Measurements from ENCODE around the gene CCDC85A.

The CCDC85A gene

DNA sequence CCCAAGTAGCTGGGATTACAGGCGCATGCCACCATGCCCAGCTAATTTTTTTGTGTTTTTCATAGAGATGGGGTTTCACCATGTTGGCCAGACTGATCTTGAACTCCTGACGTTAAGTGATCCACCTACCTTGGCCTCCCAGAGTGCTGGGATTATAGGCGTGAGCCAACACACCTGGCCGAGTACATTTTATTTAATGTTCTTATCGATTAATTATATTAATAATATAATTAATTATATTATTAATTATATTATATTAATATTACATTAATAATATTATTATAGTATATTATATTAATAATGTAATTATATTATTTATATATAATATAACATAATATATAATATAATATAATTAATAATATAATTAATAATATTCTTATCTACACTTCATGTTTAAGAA lies 101.4 kb downstream of the CCDC85A start:
- FAIRE-seq, result no peak
- no peak for DNase-seq (ENCODE audit: insufficient read length, low spot score)
- no peak for TF ChIP-seq POLR2A (IDR thresholded peaks at IDR 0.05; ENCODE audit: low read depth, low read length)

DNA sequence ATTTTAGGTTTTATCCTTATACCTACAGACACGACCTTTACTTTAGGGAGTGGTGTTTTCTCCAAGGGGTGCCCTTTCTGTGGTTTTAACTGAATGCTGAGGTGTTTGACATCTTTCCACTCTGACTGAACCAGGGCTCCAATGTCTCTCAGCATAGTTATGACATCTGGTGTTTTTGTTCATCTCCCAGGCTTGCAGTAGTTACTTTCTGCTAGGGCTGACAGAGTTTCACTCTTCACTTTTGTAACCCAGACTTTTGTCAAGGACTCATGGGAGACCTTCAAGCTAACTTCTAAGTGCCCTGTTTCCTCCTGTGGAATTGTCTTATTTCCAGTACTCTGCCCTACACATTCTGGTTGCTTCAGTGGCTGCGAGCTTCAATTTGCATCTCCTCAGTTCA lies 103.1 kb downstream of the CCDC85A start:
- DNase-seq (ENCODE audit: insufficient read length, low spot score) (no peak), FAIRE-seq (no peak)
- no peak for TF ChIP-seq POLR2A (IDR thresholded peaks at IDR 0.05; ENCODE audit: low read depth, low read length)

DNA sequence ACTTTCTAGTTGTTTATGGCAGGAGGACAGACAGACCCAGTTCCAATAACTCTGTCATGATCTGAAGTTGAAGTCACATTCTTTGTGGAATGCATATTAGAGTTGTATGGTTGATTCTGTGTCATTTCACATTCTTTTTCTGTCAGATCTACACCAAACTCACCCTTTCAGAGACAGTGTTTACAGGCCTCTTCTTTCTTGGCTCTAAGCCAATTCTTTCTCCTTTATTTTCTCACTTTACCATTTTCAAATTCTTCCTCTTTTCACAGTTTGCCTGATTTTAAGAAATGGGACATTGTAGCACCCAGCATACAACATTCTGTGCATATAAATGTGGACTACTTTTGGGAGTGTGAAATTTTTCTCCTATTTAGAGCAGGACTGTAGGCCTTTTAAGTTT lies 103.7 kb downstream of the CCDC85A start:
- FAIRE-seq (no peak), DNase-seq (ENCODE audit: insufficient read length, low spot score) (no peak)
- TF ChIP-seq POLR2A (IDR thresholded peaks at IDR 0.05; ENCODE audit: low read depth, low read length), result no peak

DNA sequence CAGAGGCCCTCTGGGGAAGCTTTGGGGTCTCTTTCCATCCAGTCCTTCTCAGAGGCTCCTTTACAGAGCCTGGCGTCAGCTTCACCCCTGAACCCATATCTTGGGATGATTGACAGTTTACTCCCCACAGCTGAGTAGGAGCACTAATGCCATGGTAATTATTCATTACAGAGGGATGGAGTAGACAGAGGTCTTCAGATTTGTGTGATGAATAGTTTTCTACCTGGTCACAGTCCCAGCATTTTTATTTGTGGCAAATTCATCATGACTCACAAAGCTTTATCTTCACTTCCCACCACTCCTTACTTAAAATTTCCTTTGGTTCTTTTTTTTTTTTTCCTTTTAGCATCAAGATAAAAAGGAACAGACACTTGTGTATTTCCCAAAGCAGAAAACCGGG lies 104.2 kb downstream of the CCDC85A start:
- no peak for FAIRE-seq
- DNase-seq (ENCODE audit: insufficient read length, low spot score), result no peak
- TF ChIP-seq POLR2A (IDR thresholded peaks at IDR 0.05; ENCODE audit: low read depth, low read length), result no peak

- FAIRE-seq (no peak), DNase-seq (ENCODE audit: insufficient read length, low spot score) (no peak)
- TF ChIP-seq POLR2A (IDR thresholded peaks at IDR 0.05; ENCODE audit: low read depth, low read length), result no peak
Measured at GRCh38 chr2:56288838-56289580, 105.2 kb downstream of the CCDC85A start.

GRCh38 chr2:56291711-56292110 lies 107.9 kb downstream of the CCDC85A start:
- no peak for TF ChIP-seq POLR2A (IDR thresholded peaks at IDR 0.05; ENCODE audit: low read depth, low read length)
- FAIRE-seq (no peak), DNase-seq (ENCODE audit: insufficient read length, low spot score) (no peak)

DNA sequence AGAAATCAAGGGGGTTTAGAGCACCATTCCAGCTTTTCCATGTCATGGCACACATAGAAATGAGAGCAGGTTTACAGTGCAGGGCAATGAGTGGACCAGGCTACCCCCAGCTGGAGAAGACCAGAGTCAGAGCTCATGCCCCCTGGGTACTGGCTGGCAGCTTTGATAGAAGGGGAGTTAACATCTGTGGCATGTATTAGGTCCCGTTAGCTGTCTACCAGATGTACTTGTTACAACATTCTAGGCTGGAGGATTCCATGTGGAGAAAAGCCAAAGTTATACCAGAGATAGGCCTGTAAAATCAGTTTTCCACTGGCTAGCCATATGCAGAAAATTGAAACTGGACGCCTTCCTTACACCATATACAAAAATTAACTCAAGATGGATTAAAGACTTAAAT lies 109.2 kb downstream of the CCDC85A start:
- FAIRE-seq, result no peak
- TF ChIP-seq POLR2A (IDR thresholded peaks at IDR 0.05; ENCODE audit: low read depth, low read length), result no peak
- no peak for DNase-seq (ENCODE audit: insufficient read length, low spot score)

DNA sequence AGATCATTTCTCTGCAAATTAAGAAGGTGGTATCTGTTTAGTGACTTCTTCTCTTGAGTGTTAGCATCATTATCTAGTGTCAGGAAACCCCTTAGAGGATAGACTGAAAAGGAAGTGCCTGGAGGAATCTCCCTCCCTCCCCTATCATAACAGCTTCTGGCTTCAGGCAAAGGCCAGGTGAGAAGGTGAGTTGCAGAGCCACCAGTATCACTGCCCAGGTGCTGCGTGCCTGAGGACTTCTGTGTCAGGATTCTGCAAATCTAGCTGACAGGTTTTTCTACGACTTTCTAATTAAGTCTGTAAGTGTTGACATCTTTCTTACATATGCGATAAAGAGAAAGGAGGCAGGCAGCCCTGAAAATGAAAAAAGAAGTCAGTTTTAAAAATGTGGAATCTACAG lies 111.9 kb downstream of the CCDC85A start:
- no peak for FAIRE-seq
- no peak for TF ChIP-seq POLR2A (IDR thresholded peaks at IDR 0.05; ENCODE audit: low read depth, low read length)
- no peak for DNase-seq (ENCODE audit: insufficient read length, low spot score)

DNA sequence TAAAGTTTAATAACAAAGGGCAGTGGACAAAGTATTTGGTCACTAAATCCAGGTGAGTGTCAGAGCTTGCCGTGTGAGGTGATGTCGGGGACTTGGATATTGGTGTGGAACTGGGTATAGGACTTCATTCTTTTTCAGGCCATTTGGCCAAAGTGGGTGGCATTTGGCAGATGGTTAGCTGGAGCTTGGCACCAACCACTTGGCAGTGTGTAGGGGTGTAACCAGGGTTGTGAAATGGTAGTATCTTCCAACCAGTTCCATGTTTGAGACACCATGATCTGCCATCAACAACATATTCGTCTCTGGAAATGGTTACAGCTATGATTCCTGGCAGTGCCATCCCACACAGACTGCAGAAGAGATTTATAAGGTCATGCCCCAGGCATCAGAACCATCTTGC lies 113.9 kb downstream of the CCDC85A start:
- no peak for FAIRE-seq
- no peak for DNase-seq (ENCODE audit: insufficient read length, low spot score)
- TF ChIP-seq POLR2A (IDR thresholded peaks at IDR 0.05; ENCODE audit: low read depth, low read length), result no peak

DNA sequence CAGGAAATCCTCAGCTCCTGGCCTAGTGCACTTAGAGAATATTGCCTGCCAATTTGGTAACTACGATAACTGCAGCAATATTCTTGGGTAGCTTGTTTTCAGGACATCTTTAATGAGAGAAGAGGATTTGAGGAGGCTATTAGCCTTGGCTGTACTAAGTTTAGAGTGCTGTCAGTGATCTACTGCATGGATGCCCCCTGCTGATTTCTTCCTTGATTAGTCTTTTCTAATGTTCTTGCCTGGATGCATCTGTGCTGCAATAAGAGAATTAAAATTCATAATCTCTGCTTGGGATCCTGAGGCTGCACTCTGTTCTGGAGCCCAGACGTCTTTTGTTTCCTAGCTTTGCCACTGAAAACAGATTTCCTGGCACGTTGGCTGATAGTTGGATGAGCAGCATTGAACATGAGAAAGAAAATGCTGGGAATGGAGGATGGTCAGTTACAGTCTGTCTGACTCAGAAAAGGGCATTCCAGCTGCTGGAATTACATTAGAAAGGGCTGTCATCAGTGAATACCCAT lies 115.4 kb downstream of the CCDC85A start:
- no peak for TF ChIP-seq POLR2A (IDR thresholded peaks at IDR 0.05; ENCODE audit: low read depth, low read length)
- FAIRE-seq, result no peak
- no peak for DNase-seq (ENCODE audit: insufficient read length, low spot score)

DNA sequence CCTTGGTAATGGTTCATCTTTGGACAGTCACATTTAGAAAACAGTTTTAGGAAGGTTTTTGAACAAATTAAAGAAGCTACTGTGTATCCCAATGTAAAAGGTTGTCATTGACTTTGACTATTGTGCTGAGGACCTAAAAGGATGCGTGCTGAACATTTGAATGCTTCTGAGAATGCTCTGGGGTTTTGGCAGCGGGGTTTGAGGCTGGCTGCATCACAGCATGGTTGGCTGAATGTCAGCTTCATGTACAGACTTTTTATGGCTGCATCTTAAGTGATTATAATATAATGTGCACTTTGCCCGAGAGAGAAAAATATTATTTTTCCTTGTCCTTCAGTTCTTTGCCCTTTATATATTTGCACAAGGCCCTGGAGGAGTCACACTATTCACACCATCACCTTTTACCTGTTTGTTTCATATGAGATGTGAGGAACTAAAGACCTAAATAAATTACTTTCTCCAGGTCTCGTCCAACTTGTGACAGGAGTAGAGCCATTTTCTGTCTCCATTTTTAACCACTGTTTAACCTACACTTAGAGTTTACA lies 125.9 kb downstream of the CCDC85A start:
- DNase-seq (ENCODE audit: insufficient read length, low spot score), result no peak
- no peak for FAIRE-seq
- no peak for TF ChIP-seq POLR2A (IDR thresholded peaks at IDR 0.05; ENCODE audit: low read depth, low read length)

GRCh38 chr2:56313500-56313921 lies 129.7 kb downstream of the CCDC85A start:
- DNase-seq (ENCODE audit: insufficient read length, low spot score), result no peak
- no peak for FAIRE-seq
- TF ChIP-seq POLR2A (IDR thresholded peaks at IDR 0.05; ENCODE audit: low read depth, low read length), result no peak

GRCh38 chr2:56314371-56314770 lies 130.6 kb downstream of the CCDC85A start:
- no peak for FAIRE-seq

DNA sequence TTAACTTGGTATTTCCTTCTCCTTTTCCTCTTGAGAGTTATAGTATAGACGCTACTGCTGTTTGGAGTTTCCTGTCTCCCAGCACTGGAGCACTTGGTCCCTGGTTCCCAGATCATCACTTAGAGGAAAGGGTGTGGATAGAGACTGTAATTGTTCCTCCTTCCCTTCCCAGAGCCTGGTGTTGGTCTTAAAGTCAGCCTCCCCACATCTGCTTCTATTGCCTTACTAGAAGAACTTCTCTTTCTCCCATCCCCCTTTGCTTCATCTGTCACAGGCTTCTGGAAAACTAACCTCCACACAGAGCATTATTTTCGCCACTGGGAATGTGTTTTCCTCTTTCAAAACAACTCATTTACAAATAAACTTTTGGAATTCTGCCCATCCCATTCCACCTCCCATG lies 131.0 kb downstream of the CCDC85A start:
- FAIRE-seq (no peak), DNase-seq (ENCODE audit: insufficient read length, low spot score) (no peak)
- no peak for TF ChIP-seq POLR2A (IDR thresholded peaks at IDR 0.05; ENCODE audit: low read depth, low read length)

More at GRCh38 chr2:56314371-56314770, 130.6 kb downstream of the CCDC85A start:
- no peak for DNase-seq (ENCODE audit: insufficient read length, low spot score)
- no peak for TF ChIP-seq POLR2A (IDR thresholded peaks at IDR 0.05; ENCODE audit: low read depth, low read length)

DNA sequence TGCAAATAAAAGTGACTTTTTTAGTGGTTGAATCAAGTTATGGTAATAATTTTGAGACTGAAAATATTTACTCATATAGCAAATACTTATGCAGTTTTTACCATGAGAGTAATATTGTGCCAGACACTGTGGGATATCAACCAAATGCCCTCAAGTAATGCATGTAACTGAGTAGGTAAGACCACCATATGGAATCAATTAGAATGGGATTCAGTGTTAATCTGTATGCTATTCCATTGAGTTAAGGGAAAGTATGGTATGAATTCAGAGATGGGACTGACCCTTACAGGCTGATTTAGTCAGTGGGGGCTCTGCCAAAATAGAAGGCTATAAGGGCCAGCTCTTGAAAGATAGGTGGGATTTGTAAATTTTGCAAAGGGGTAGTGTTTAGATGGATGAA lies 131.6 kb downstream of the CCDC85A start:
- FAIRE-seq (no peak), DNase-seq (ENCODE audit: insufficient read length, low spot score) (no peak)
- TF ChIP-seq POLR2A (IDR thresholded peaks at IDR 0.05; ENCODE audit: low read depth, low read length), result no peak
